HG02840 (cell line): Measurements from ENCODE around the gene RNPS1.
"Not testable (repeated sequence)": the region's sequence is repeated elsewhere in the genome, so short reads cannot be mapped to it uniquely, and the experiment has no call there.

ENCODE experiments used
- ATAC-seq: cut with Tn5 transposase; IDR thresholded peaks from one replicate; pipeline ENCODE4 v1.9.1; 2021; ENCODE audit warnings: mild to moderate bottlenecking, moderate library complexity, moderate number of reproducible peaks; ENCODE audit not compliant: unreplicated experiment, low FRiP score

The RNPS1 gene

DNA sequence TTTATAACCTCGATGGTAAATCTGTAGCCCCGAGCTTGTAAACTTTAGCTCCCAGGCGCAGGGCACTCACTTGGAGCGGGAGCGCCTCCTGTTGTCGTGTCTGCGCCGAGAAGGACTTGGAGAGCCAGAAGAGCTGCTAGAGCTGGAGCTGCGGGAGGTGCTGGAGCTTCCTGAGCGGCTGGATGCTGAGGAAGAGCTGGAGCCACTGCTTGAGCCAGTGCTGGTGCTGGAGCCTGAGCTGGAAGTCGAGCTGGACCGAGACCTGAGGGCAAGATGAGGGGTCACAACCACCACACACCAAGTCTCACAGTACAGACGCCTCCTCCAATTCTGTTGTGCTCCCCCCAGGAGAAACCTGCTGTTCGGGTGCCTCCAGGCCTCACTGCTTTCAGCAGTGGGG, 4.9 kb downstream of the RNPS1 start:
- ATAC-seq = not testable (repeated sequence)

DNA sequence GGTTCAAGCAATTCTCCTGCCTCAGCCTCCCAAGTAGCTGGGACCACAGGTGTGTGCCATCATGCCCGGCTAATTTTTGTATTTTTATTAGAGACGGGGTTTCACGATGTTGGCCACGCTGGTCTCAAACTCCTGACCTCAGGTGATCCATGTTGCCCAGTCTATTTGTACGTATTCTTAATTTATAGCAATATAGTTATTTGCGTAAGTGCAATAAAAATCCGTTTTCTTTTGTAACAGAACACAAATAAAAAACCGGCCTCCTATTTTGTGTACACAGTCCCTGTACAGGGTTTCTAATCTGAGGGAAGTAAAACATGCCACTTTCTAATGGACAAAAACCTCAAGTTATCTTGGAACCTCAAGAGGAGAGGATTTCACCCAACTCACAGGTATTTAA, 7.7 kb downstream of the RNPS1 start:
- no peak for ATAC-seq

DNA sequence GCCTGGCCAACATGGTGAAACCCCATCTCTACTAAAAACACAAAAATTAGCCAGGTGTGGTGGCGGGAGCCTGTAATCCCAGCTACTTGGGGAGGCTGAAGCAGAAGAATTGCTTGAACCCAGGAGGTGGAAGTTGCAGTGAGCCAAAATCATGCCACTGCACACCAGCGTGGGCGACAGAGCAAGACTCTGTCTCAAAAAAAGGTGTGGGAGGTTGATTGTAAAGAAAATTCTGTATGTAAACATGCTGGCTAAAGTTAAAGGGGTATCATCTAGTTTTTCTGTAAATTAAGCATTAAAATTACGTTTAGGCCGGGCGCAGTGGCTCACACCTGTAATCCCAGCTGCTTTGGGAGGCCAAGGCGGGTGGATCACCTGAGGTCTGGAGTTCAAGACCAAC, 9.4 kb downstream of the RNPS1 start:
- not testable (repeated sequence) for ATAC-seq

DNA sequence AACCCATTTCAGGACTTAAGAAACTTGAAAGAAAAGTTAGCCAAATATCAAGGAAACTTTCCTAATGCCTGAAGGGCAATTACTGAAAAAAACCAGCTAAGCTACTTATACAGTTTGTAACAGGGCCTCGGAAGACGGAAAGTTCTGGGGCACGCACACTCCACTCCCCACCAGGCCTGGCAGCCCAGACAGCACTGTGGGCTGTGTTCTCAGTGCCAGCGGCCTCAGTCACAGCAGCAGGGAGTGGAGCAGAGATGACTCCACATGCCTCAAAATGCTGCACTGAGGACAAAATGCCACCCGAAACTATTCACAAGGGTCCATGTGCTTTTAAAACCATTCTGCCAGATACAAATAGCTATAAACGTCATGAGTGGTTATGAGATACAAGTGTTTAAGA, 10.2 kb downstream of the RNPS1 start:
- no peak for ATAC-seq

DNA sequence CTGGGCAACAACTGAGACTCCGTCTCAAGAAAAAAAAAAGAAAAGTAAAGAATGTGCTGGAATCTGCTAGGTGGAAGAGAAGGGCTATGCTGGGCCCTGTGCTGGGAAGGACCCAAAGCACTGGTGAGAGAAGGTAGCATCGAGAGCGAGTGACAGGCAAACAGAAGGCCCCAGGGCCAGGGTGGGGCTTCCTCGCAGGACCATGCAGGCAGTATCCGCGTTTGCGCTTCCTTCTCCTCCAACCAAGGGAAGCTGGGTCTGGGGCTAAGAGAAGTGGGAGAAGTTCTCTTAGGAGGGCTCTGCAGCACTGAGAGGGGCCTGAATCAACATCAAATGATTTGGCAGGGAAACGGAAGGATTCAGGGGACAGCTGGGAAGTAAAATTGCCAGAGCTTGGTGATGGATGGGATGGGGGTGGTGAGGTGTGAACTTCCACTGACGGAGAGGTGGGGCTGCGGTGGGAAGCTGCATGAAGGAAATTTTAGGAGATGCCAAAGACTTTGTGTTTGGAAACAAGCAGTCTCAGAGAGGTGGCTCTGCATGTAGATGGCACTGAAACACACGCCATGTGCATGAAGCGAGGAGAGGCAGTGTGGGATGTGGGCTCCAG, 11.3 kb downstream of the RNPS1 start:
- no peak for ATAC-seq

DNA sequence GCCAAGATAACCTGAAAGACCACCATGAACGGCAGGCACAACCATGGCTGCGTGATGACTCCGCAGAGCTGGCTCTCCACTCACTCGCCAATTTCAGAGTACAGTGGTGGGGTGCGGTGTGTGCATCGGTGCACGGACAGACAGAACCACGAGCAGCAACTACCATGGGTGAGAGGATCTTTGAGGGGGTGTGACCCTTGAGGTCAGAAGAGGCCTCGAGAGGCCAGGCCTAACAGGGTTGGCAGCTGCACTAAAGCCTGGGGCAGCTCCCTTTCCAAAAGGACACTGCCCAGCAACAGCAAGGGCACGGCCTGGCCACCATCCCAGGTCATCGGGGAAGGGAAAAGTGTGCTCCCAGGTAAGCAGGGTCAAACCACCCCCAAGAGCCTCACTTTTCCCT, 14.6 kb downstream of the RNPS1 start:
- no peak for ATAC-seq

DNA sequence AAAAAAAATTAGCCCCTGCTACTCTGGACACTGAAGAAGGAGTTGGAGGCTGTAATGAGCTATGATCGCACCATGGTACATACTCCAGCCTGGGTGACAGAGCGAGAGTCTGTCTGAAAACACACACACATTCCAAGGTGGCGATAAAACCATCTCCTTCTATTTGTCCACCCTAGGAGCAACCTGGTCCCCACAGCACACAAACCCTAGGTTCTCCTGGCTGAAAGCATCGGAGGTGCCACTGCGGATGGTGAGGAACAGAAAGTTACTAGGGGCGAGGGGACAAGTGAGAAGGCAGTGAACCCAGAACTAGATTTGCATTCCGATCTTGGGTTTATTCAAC, 15.1 kb downstream of the RNPS1 start:
- ATAC-seq = no peak

DNA sequence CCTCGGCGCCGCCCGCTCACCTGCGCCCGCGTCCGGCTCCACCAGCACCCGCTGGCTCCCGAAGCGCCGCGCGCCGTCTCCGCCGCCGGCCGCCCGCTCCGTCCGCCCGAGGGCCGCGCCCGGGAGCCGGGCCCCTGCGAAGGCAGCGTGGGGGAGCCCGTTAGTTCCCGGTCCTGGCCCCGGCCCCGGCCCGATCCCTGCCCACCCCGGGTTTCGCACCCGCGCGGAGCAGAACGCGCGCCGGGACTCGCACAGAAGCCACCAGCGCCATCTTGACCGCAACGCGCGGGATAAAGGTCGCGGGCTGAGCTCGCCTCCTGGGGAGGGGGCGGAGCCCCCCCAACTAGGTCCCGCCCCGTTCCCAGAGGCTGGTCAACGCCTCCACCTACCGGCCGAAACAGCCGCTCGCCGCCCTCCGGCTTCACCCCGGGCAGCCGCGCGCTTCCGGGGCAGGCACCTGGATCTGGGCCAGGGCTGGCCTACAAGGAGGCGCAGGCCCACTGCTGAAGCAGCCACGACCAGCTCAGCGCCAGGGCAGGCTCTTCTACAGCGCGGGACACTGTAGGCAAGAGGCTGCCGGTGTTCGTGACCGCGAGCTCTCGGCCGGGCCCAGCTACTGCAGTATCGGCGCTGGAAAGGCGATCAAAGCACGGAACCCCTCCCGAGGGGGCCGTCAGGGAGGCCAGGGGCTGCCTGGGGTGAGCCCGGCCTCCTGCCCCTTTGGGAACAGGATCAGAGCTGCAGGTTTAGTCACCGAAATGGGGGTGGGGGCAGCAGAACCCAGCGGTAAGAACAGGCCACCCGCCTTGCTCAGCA, 16.4 kb downstream of the RNPS1 start, which contains the start of gene ECI1:
Gene ECI1 (minus strand): TSS at position 292 of the 816 bp plus-strand sequence. CDS start 21 bp downstream, at position 271.
- ATAC-seq = peak; percentile 83

DNA sequence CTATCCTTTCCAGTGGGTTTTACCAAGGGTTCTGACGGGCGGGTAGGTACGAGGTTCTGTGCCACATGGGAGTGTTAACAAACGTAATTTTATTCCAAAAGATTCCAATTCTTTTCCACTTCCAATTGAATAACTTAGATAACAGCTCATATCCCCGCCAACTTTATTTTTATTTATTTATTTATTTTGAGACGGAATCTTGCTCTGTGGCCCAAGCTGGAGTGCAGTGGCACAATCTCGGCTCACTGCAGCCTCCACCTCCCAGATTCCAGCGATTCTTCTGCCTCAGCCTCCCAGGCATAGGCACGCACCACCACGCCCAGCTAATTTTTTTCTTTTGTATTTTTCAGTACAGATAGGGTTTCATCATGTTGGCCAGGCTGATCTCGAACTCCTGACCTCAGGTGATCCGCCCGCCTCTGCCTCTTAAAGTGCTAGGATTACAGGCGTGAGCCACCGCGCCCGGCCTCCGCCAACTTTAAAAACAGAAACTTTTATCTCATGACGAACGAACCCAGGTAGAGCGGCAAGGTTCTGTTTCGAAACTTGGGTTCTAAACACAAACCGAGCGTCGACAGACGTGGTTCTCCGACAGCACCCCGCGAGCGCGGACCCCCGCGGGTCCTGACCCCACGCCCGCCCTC, 17.2 kb downstream of the RNPS1 start:
- no peak for ATAC-seq

DNA sequence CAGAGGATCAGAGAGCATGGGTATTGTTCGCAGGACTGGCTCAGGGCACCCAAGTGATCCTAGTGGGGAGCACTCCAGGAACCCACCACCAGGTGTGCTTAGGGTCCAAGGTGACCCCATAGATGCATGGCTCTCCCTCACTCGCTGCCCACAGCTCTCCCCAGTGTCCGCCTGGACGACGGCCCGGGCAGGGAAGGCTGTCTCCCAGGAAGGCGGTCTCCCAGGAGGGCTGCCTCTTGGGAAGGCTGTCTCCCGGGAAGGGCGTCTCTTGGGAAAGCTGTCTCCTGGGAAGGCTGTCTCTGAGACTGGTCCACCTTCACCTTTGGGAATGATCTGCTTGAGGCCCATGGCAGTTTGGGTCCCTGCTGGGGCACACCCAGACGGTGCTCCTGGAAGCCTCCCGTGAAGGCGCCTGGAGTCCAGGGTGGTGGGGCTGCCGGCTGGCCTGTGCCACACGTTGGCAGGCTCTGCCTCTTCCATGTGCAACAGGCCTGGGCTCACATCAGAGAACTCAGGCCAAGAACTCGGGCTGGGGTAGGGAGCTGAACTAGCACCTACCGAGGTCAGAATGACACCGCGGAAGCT, 21.5 kb downstream of the RNPS1 start:
- no peak for ATAC-seq

DNA sequence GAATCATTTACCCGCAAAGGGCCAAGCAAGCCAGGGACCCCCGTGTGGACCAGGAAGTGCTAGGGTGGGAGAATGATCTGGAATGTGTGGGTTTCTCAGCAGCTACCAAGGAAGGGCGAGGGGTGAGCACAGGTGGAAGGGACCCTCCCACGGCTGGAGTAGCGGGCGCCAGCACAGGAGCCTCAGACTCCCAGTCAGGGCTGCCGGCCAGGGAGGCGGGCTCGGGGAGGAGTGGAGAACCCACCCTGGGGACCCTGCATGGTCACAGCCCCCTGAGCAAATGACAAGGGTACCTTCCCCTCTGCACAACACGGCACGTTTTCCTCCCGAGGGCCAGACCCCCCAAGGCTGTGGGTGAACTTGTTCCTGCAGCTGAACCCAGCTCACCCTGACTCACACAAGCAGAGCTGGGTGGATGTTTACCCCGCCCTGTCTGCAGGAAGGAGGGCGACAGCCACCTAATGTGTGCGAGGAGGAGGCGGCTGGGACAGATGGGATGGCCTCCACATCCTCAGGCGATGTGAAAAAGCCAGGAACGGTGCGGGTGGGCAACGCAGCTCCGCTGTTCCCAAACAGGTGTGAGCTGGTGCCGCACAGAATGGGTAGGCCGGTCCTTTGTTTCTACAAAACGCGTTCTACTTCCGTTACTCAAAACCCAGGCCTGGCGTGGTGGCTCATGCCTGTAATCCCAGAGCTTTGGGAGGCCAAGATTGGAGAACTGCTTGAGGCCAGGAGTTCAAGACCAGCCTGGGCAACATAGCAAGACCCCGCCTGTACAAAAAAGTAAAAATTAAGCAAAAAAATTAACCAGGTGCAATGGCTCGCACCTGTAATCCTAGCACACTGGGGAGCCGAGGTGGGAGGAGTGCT, 22.8 kb downstream of the RNPS1 start:
- no peak for ATAC-seq

DNA sequence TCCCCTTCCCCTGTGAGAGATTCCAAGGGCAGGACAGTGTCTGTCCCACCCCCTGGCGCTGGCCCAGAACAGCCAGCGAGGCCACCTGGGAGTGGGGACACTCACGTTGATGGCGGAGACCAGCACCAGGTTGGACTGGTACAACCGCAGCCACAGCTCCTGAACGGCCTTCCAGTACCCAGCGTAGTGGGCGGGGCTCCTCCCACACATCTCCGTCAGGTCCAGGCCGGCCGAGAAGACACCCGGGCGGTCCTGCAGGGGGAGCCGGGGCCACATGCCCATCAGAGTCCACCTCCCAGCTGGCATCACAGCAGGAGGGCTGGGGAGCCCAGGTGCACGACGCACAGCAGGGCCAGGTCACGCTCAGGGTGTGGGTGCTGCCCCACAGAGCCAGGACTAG, 23.6 kb downstream of the RNPS1 start:
- no peak for ATAC-seq

DNA sequence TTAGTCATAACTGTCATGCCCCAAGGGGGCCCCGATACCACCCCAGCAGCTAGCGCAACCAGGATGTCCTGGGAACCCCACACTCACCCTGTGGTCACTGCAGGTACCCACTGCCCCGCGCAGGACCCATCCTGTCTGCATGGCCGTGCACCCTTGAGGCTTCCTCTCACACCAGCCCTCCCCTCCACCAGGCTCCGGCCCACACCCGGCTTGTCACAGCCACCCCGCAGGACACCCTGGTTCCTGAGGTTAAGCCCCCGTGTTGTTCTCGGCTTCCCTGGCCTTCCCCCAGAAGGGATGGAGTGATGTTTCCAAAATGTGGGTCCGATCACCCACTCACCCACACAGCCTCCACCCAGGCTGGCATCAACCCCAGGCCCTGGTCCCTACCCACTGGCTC, 24.1 kb downstream of the RNPS1 start:
- ATAC-seq = no peak

DNA sequence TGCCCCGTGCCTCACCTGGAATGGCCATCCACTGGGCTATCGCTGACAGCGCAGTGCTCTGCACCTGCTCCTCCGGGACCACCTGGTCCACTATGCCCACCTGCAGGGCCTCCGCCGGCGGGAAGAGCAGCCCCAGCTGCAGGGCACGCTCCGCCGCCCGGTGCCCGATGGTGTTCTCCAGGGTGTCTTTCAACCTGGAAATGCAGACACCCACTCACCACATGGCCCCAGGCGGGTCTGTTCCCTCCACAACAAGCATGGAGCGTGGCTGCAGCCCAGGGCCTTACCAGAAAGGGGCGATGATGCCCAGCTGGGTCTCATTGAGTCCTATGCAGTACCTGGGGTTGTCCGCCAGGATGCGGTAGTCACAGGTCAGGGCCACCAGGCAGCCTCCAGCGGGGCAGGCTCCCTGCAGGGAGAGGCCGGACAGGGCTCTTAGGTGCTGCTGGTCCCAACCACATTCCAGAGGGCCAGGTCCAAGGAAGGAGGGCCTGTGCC, 24.8 kb downstream of the RNPS1 start:
- no peak for ATAC-seq

DNA sequence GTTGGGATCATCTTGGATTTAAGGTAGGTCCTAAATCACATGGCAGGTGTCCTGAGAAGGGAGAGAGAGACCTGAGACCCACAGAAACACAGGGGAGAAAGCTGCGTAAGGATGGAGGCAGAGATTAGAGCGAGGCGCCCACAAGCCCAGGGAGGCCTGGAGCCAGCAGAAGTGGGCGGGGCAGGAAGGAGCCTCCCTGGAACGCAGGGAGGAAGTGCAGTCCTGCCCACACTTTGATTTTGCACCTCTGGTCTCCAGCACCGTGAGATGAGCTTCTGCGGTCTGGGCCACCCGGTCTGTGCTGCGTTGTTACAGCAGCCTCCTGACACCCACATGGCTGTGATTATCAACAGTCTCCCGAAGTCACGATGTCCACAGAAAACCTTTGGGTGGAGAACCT, 25.3 kb downstream of the RNPS1 start:
- no peak for ATAC-seq

DNA sequence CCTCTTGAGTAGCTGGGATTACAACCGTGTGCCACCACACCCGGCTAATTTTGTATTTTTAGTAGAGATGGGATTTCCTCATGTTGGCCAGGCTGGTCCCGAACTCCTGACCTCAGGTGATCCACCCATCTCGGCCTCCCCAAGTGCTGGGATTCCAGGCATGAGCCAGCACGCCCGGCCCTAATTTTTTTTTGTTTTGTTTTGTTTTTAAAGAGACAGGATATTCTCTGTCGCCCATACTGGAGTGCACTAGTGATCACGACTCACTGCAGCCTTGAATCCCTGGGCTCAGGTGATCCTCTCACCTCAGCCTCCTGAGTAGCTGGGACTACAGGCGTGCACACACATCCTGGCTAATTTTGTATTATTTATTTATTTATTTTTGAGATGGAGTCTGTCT, 27.6 kb downstream of the RNPS1 start:
- not testable (repeated sequence) for ATAC-seq

DNA sequence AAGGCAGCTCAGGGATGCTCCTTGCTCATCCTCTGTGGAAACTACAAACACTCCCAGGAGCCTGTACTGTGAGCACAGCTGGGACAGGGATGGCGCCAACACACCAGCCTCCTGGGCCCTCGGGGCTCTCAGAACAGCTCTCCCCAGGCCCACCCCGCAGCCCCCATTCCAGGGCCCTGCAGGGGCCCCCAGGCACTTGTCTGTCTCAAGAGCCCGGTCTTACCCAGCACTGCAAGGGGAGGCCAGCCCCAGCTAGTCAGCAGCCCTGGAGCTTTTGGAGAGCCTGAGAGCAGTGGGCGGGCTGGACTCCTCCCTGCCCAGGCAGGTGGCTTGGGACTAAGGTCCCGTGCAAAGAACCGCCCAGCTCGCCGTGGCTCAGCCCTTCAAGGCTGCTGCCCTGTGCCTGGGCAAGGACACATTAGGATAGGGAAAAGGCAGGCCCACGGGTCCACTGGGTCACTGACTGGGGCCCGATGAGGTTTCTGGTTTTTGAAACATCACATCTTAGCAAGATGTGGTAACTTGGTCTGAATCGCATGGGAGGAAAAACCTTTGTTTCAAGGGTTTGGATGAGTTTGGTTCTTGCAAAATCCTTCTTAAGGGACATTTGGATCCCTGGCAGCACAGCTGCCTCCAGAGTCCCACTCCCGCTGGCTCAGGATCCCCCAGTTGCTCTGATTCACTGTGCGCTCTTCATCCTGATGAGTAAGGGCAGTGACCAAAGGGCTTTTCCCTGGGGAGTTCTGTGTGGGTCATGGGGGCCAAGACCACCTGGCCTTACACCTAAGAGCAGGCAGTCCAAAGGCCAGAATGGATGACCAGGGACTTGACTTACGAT, 28.9 kb downstream of the RNPS1 start:
- ATAC-seq = no peak

DNA sequence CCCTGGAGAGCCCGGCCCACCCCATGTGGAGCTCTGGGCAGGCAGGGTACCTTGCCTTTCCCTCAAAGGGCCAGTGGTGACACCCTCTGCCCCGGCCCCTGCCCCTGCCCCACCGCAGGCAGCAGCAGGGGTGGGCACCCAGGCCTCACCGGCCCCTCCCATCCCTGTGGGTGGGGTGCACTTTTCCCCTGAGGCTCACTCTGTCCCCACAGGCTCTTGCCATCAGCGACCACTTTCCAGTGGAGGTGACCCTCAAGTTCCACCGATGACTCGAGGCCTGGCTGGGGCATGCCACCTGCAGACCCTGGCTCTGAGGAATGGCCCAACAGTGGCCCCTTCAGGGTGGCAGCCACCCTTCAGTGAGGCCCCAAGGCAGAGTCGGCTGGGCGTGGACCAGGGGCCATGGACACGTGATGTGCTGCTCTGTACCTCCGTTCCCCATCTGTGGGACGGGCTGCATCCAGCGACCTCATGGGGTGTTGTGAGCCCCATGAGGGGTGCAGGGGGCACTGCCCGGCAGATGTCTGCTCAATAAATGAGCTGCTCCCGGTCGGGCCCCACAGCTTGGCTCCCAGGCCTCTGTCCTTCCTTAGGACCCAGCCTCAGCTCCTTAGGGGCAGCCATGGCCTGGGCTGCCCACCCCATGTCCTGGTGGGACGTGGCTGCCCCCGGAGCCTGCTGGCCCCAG, 29.6 kb downstream of the RNPS1 start:
- ATAC-seq = no peak
